ENCODE measurements around the gene CPTP.
A peak's percentile ranks its signal among the peaks of the same experiment; 100 is the strongest.

Gene CPTP

GRCh38 chr1:1370771-1371300 is 46.2 kb downstream of the CPTP start:
- H3K27ac ChIP-seq: no peak overlapping the region
- TF ChIP-seq, protein P1, sequence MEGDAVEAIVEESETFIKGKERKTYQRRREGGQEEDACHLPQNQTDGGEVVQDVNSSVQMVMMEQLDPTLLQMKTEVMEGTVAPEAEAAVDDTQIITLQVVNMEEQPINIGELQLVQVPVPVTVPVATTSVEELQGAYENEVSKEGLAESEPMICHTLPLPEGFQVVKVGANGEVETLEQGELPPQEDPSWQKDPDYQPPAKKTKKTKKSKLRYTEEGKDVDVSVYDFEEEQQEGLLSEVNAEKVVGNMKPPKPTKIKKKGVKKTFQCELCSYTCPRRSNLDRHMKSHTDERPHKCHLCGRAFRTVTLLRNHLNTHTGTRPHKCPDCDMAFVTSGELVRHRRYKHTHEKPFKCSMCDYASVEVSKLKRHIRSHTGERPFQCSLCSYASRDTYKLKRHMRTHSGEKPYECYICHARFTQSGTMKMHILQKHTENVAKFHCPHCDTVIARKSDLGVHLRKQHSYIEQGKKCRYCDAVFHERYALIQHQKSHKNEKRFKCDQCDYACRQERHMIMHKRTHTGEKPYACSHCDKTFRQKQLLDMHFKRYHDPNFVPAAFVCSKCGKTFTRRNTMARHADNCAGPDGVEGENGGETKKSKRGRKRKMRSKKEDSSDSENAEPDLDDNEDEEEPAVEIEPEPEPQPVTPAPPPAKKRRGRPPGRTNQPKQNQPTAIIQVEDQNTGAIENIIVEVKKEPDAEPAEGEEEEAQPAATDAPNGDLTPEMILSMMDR (conservative IDR thresholded peaks at IDR 0.05): no peak

- TF ChIP-seq, protein P1 (conservative IDR thresholded peaks at IDR 0.05): no peak
- no peak overlapping the region for H3K27ac ChIP-seq
Measured at GRCh38 chr1:1371364-1371745, 46.8 kb downstream of the CPTP start.

DNA sequence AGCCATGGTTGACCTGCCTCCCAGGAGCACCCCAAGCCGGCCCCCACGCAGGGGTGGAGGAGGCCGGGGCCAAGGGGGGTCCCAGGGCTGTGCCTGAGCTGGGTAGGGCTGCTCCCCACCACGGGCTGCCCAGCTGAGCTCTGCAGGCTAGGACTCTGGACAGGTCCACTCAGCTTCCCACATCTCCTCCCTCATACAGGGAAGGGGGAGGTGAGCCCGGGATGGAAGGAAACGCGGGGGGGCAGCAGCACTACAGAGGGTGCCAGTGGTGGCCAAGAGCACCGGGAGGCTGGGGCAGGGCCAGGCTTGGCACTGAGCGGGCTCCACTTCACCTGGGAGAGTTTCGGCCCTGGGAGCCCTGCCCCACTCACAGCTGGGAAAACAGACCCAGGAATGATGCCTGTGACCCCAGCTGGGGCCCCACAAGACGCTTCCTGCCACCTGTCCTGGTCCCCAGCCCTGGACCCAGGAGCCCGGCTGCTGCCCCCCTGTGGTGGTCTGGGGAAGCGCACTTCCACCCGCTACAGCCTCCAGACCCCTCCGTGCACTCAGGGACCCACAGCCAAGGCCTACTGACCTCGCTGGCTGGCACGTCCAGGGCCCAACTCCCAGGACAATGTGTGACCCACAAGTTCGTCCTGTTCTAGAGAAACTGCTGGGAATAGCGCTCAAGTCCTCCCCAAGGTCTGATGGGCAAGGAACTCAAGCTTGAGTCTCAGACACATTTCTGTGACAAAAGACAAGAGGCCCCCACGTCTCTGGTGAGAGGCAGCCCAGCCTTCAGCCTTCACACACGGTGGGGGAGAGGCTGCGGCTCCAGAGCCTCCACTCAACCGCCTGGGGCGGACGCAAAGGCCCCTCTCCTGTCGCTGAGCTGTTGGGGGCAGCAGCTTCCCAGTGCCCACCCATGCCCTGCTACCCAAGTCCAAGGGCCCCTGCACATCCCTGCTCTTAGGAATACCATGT is 47.4 kb downstream of the CPTP start:
- H3K27ac ChIP-seq: no peak overlapping the region
- TF ChIP-seq, protein P1 (conservative IDR thresholded peaks at IDR 0.05): peak; percentile 96

DNA sequence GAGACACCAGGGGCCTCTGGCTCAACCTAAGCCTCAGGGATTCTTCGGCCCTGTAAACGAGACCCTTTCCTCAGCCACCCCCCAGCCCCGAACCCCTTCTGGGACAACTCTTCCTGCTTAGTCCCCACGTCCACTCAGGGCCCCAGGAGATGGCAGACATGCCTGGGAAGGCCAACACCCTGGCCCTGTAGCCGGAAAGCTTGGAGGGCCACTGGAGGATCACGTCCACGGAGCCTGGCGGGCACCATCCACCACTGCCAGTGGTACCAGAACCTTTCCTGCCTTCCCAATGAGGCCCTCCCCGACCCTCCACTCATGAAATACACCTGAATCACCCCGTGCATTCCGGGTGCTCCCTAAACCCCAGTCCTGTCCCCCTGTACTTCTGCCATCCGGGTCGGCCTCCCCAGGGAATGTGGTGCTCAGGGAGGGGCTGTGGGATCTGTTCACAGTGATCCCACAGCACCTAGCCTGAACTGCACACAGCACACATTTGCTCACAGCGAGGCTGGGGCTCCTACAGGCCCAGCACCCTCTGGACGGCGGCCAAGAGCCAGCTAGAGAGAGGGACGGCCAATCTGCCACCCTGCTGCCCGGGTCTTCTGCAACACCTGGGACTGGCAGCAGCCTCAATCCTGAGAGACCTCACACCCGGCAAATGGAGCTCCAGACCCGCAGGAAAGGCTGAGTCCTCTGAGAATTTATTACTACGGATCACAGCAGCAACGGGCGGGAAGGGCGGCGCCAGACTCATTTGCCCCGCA is 48.6 kb downstream of the CPTP start:
- TF ChIP-seq, protein P1 (conservative IDR thresholded peaks at IDR 0.05): no peak
- peak overlapping the region; percentile 99; the same call in 1 of the 2 replicates for H3K27ac ChIP-seq

- TF ChIP-seq, protein P1 (conservative IDR thresholded peaks at IDR 0.05): no peak
- H3K27ac ChIP-seq: peak overlapping the region; percentile 99
Measured at GRCh38 chr1:1373815-1374588, 49.4 kb downstream of the CPTP start.

DNA sequence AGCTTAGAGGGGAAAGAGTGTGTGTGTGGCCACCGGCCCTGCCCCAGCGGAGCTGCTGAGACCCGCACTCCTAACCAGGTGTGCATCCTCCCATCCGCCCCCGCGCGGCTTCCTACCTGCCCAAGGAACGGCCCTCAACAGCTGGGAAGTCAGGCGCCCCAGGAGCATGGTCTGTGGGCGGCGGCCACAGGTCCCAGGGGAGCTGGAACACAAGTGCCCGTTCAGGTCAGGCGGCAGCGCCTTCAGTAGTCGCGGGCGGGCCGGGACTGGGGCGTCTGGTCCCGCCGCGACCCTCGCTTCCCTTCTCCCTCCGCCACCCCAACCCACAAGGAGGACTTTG is 50.0 kb downstream of the CPTP start:
- peak overlapping the region; percentile 99 for H3K27ac ChIP-seq
- TF ChIP-seq, protein P1 (conservative IDR thresholded peaks at IDR 0.05): no peak
